ENCODE measurements around the gene ARFGEF3. TPM values are rescaled to one million over a fixed set of nuclear protein-coding genes. Genes with fewer than 3 reads are reported as not detected.

Gene ARFGEF3
- total RNA-seq, 1 donor from 2014 or later, result 17.6 TPM

GRCh38 chr6:138241381-138241780, 79.6 kb downstream of the ARFGEF3 start:
- DNase-seq (ENCODE audit: low spot score), result no peak

GRCh38 chr6:138241934-138242333, 80.2 kb downstream of the ARFGEF3 start:
- DNase-seq (ENCODE audit: low spot score), result no peak

GRCh38 chr6:138242987-138243592, 81.4 kb downstream of the ARFGEF3 start:
- DNase-seq (ENCODE audit: low spot score), result no peak

GRCh38 chr6:138245751-138246150, 84.0 kb downstream of the ARFGEF3 start:
- no peak for DNase-seq (ENCODE audit: low spot score)

GRCh38 chr6:138246650-138247440, 85.1 kb downstream of the ARFGEF3 start:
- no peak for DNase-seq (ENCODE audit: low spot score)

- DNase-seq (ENCODE audit: low spot score), result no peak
Measured at GRCh38 chr6:138248011-138248410, 86.3 kb downstream of the ARFGEF3 start.

GRCh38 chr6:138248878-138249277, 87.1 kb downstream of the ARFGEF3 start:
- DNase-seq (ENCODE audit: low spot score), result no peak

GRCh38 chr6:138250053-138250452, 88.3 kb downstream of the ARFGEF3 start:
- no peak for DNase-seq (ENCODE audit: low spot score)

- peak; percentile 66 for DNase-seq (ENCODE audit: low spot score)
Measured at GRCh38 chr6:138250513-138251247, 88.9 kb downstream of the ARFGEF3 start.

GRCh38 chr6:138253731-138254130, 92.0 kb downstream of the ARFGEF3 start:
- DNase-seq (ENCODE audit: low spot score), result no peak

- DNase-seq (ENCODE audit: low spot score), result no peak
Measured at GRCh38 chr6:138255443-138255842, 93.7 kb downstream of the ARFGEF3 start.

- no peak for DNase-seq (ENCODE audit: low spot score)
Measured at GRCh38 chr6:138257638-138258040, 95.9 kb downstream of the ARFGEF3 start.

- no peak for DNase-seq (ENCODE audit: low spot score)
Measured at GRCh38 chr6:138258197-138258596, 96.5 kb downstream of the ARFGEF3 start.

GRCh38 chr6:138258991-138259390, 97.3 kb downstream of the ARFGEF3 start:
- DNase-seq (ENCODE audit: low spot score), result no peak

- DNase-seq (ENCODE audit: low spot score), result no peak
Measured at GRCh38 chr6:138261116-138261780, 99.5 kb downstream of the ARFGEF3 start.

- DNase-seq (ENCODE audit: low spot score), result no peak
Measured at GRCh38 chr6:138263963-138264362, 102.2 kb downstream of the ARFGEF3 start.

- no peak for DNase-seq (ENCODE audit: low spot score)
Measured at GRCh38 chr6:138264372-138264880, 102.7 kb downstream of the ARFGEF3 start.

- no peak for DNase-seq (ENCODE audit: low spot score)
Measured at GRCh38 chr6:138266095-138266494, 104.4 kb downstream of the ARFGEF3 start.

- DNase-seq (ENCODE audit: low spot score), result peak; percentile 46
Measured at GRCh38 chr6:138267971-138268895, 106.5 kb downstream of the ARFGEF3 start.

- DNase-seq (ENCODE audit: low spot score), result no peak
Measured at GRCh38 chr6:138271451-138271850, 109.7 kb downstream of the ARFGEF3 start.

Measured in mucosa of gallbladder (tissue), 1 donor.